ENCODE data around the gene COL12A1. TPM values are rescaled to one million over a fixed set of nuclear protein-coding genes. Genes with fewer than 3 reads are reported as not detected.
A peak's percentile ranks its signal among the peaks of the same experiment; 100 is the strongest.

The COL12A1 gene
- total RNA-seq, 1 donor from 2014 or later = 2,335 TPM

- H3K4me1 Mint-ChIP-seq (ENCODE audit: unreplicated experiment) = peaks cover 31% of the 10 kb centered on the region
- no peaks in the 10 kb centered on the region for H3K9me3 Mint-ChIP-seq (ENCODE audit: unreplicated experiment)
- H3K27ac Mint-ChIP-seq (ENCODE audit: unreplicated experiment) = peak within 1 kb of the TSS; percentile 98
- TF ChIP-seq, protein P1, sequence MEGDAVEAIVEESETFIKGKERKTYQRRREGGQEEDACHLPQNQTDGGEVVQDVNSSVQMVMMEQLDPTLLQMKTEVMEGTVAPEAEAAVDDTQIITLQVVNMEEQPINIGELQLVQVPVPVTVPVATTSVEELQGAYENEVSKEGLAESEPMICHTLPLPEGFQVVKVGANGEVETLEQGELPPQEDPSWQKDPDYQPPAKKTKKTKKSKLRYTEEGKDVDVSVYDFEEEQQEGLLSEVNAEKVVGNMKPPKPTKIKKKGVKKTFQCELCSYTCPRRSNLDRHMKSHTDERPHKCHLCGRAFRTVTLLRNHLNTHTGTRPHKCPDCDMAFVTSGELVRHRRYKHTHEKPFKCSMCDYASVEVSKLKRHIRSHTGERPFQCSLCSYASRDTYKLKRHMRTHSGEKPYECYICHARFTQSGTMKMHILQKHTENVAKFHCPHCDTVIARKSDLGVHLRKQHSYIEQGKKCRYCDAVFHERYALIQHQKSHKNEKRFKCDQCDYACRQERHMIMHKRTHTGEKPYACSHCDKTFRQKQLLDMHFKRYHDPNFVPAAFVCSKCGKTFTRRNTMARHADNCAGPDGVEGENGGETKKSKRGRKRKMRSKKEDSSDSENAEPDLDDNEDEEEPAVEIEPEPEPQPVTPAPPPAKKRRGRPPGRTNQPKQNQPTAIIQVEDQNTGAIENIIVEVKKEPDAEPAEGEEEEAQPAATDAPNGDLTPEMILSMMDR (IDR thresholded peaks at IDR 0.05) = no peak
- peaks cover 24% of the 10 kb centered on the region for H3K36me3 Mint-ChIP-seq (ENCODE audit: unreplicated experiment)
- DNase-seq (ENCODE audit: extremely low spot score, unreplicated experiment) = peak; percentile 94
- H3K4me3 Mint-ChIP-seq (ENCODE audit: unreplicated experiment) = peak within 1 kb of the TSS; percentile 97
- no peaks in the 10 kb centered on the region for H3K27me3 Mint-ChIP-seq (ENCODE audit: unreplicated experiment)
Observed at GRCh38 chr6:75243333-75244062, 37.6 kb upstream of the COL12A1 start, which contains the start of gene COX7A2. TSS of gene COX7A2 (minus strand) at chr6:75243801. CDS start at chr6:75243734, 67 bp downstream.

DNA sequence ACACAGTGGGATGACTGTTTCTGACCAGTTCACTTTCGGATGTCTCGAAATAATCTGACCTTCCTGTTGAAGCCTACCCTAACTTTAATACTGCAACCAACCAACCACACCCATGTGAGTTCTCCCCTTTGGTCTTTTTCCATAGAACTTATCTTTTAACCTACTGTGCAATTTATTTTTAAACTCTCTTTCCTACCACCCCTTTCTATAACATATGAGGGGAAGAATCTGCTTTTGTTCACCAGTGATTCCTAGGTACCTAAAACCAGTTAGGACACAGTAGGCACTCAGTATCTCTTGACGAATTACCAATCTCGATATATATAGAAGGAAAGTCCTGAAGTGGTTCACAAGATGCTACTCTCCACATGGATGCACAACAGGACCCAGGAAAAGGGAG lies 30.8 kb upstream of the COL12A1 start:
- no peak overlapping the region for H3K4me3 Mint-ChIP-seq (ENCODE audit: unreplicated experiment)
- H3K27me3 Mint-ChIP-seq (ENCODE audit: unreplicated experiment) = no peaks in the 10 kb centered on the region

GRCh38 chr6:75235271-75235670 lies 29.4 kb upstream of the COL12A1 start:
- DNase-seq (ENCODE audit: extremely low spot score, unreplicated experiment) = no peak
- TF ChIP-seq, protein P1 (IDR thresholded peaks at IDR 0.05) = no peak
- Mint-ChIP-seq H3K4me1 (ENCODE audit: unreplicated experiment) (peaks cover 6% of the 10 kb centered on the region), H3K27ac (ENCODE audit: unreplicated experiment) (no peak overlapping the region), H3K27me3 (ENCODE audit: unreplicated experiment) (no peaks in the 10 kb centered on the region), H3K36me3 (ENCODE audit: unreplicated experiment) (peaks cover 27% of the 10 kb centered on the region), H3K4me3 (ENCODE audit: unreplicated experiment) (no peak overlapping the region), H3K9me3 (ENCODE audit: unreplicated experiment) (no peaks in the 10 kb centered on the region)

More for the DNA sequence above, 30.8 kb upstream of the COL12A1 start:
- TF ChIP-seq, protein P1 (IDR thresholded peaks at IDR 0.05) = no peak
- Mint-ChIP-seq H3K9me3 (ENCODE audit: unreplicated experiment) (no peaks in the 10 kb centered on the region), H3K36me3 (ENCODE audit: unreplicated experiment) (peaks cover 38% of the 10 kb centered on the region), H3K4me1 (ENCODE audit: unreplicated experiment) (peaks cover 11% of the 10 kb centered on the region), H3K27ac (ENCODE audit: unreplicated experiment) (no peak overlapping the region)
- no peak for DNase-seq (ENCODE audit: extremely low spot score, unreplicated experiment)

DNA sequence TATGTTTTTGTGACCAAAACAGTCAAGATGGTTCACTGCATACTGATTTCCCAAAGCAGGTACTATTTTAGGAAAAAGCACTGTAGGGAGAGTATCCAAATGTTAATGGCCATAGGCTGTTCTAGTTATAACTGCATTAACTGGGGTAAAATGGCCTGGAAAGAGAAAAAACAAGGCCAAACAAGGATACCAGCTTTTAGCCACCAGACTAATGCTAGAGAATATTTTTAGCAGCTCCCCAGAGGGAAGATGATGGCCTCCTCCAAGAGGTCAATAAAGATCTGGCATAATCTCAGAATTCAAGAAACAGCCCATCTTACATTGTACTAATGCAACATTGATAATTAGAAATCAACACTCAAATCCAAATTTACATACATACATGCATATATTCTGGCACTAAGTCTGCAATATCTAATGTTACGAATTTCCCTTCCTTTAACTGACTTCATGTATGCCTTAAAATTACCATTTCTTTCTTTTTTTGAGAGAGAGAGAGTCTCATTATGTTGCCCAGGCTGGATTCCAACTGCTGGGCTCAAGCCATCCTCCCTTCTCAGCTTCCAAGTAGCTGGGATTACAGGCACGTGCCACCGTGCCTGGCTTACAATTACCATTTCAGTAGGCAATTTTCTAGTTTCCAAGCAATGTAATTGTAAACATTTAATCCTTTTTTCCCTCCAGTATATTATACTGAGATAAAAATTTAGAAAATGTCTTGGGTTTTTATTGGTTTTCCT lies 28.4 kb upstream of the COL12A1 start:
- DNase-seq (ENCODE audit: extremely low spot score, unreplicated experiment) = no peak
- H3K4me1 Mint-ChIP-seq (ENCODE audit: unreplicated experiment) = peaks cover 6% of the 10 kb centered on the region
- H3K36me3 Mint-ChIP-seq (ENCODE audit: unreplicated experiment) = peaks cover 20% of the 10 kb centered on the region
- H3K27me3 Mint-ChIP-seq (ENCODE audit: unreplicated experiment) = no peaks in the 10 kb centered on the region
- H3K4me3 Mint-ChIP-seq (ENCODE audit: unreplicated experiment) = no peak overlapping the region
- TF ChIP-seq, protein P1 (IDR thresholded peaks at IDR 0.05) = no peak
- no peaks in the 10 kb centered on the region for H3K9me3 Mint-ChIP-seq (ENCODE audit: unreplicated experiment)
- H3K27ac Mint-ChIP-seq (ENCODE audit: unreplicated experiment) = no peak overlapping the region

DNA sequence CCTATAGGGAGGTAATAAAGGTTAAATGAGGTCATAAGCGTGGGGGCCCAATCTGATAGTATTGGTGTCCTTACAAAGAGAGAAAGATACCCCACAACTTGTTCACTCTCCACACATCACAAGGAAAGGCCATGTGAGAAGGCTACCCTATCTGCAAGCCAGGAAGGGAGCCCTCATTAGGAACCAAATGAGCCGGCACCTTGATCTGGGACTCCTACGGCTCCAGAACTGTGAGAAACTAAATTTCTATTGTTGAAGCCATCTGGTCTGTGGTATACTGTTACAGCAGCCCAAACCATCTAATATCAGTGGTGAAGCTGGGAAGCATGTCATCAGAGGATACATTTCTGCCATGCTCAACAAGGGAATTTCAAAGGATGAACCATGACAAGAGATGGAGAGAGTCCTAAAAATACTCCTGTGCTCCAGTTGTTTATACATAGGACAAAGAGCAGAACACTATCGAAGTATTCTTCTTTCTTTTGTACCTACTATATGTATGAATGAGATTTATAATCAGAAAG lies 27.3 kb upstream of the COL12A1 start:
- H3K4me3 Mint-ChIP-seq (ENCODE audit: unreplicated experiment) = no peak overlapping the region
- no peaks in the 10 kb centered on the region for H3K9me3 Mint-ChIP-seq (ENCODE audit: unreplicated experiment)
- H3K36me3 Mint-ChIP-seq (ENCODE audit: unreplicated experiment) = peaks cover 14% of the 10 kb centered on the region
- TF ChIP-seq, protein P1 (IDR thresholded peaks at IDR 0.05) = no peak
- H3K27ac Mint-ChIP-seq (ENCODE audit: unreplicated experiment) = no peak overlapping the region
- DNase-seq (ENCODE audit: extremely low spot score, unreplicated experiment) = no peak
- peaks cover 6% of the 10 kb centered on the region for H3K4me1 Mint-ChIP-seq (ENCODE audit: unreplicated experiment)
- no peaks in the 10 kb centered on the region for H3K27me3 Mint-ChIP-seq (ENCODE audit: unreplicated experiment)

Measured in osteocyte (in vitro differentiated cells).